ENCODE results near the gene HES5. TPM values are rescaled to one million over a fixed set of nuclear protein-coding genes. Genes with fewer than 3 reads are reported as not detected.

The HES5 gene
- total and polyA plus RNA-seq, 2 of the 13 experiments (the other 11 are each of a cell fraction or from before 2014, with no cell fraction given) = not detected

- TF ChIP-seq ZNF574 (CRISPR knock-in tag; IDR thresholded peaks at IDR 0.05) = peak; percentile 11; the same call in 1 of the 2 replicates
- TF ChIP-seq HINFP (CRISPR knock-in tag; IDR thresholded peaks at IDR 0.05; ENCODE audit: low read depth) = 0 out of 2 replicates have a peak, but pooled peaks have one; percentile 35
- TF ChIP-seq ZNF850 (CRISPR knock-in tag; conservative IDR thresholded peaks at IDR 0.05) = no peak
- no peak for TF ChIP-seq FOXO4 (CRISPR knock-in tag; conservative IDR thresholded peaks at IDR 0.05)
- TF ChIP-seq STAG1 (CRISPR knock-in tag; IDR thresholded peaks at IDR 0.05) = peak; percentile 20; the same call in 1 of the 2 replicates
- TF ChIP-seq MYPOP (CRISPR knock-in tag; IDR thresholded peaks at IDR 0.05) = peak; percentile 41; the same call in 1 of the 2 replicates
- peak; percentile 48; the same call in 1 of the 2 replicates for TF ChIP-seq TFDP1 (CRISPR knock-in tag; IDR thresholded peaks at IDR 0.05; ENCODE audit: borderline replicate concordance)
- TF ChIP-seq SAP130 (CRISPR knock-in tag; IDR thresholded peaks at IDR 0.05; ENCODE audit: low read depth) = peak; percentile 36; the same call in 1 of the 2 replicates
- no peak for TF ChIP-seq MAZ (IDR thresholded peaks at IDR 0.05; ENCODE audit: borderline replicate concordance, low read depth, low read length)
- peak; percentile 48 for TF ChIP-seq MAZ (CRISPR knock-in tag; IDR thresholded peaks at IDR 0.05; ENCODE audit: low read depth)
- TF ChIP-seq ZNF724P (CRISPR knock-in tag; IDR thresholded peaks at IDR 0.05; ENCODE audit: borderline replicate concordance) = 0 out of 2 replicates have a peak, but pooled peaks have one; percentile 27
- peak; percentile 57; the same call in 1 of the 2 replicates for TF ChIP-seq ZFY (CRISPR knock-in tag; IDR thresholded peaks at IDR 0.05)
- no peak for TF ChIP-seq TFAP4 (IDR thresholded peaks at IDR 0.05; ENCODE audit: borderline replicate concordance, low read depth)
- peak; percentile 61; the same call in 1 of the 2 replicates for TF ChIP-seq ZNF800 (CRISPR knock-in tag; IDR thresholded peaks at IDR 0.05)
- no peak for TF ChIP-seq IKZF4 (CRISPR knock-in tag; IDR thresholded peaks at IDR 0.05; ENCODE audit: borderline replicate concordance, low read depth, not compliant biosample characterization)
- no peak for TF ChIP-seq ZFAT (CRISPR knock-in tag; conservative IDR thresholded peaks at IDR 0.05)
Measured at GRCh38 chr1:2528966-2529783, 888 bp downstream of the HES5 start (continued).

Measured in HepG2 (cell line).